Type B pancreatic cell (in vitro differentiated cells): ENCODE measurements around the gene PRTFDC1. TPM values are rescaled to one million over a fixed set of nuclear protein-coding genes. Genes with fewer than 3 reads are reported as not detected.

Experiments used
- DNase-seq: peaks from one replicate; pipeline ENCODE4 v3.0.0; 2021; ENCODE audit warnings: mixed read lengths; ENCODE audit not compliant: unreplicated experiment; ENCODE audit errors: extremely low spot score
- H3K27ac Mint-ChIP-seq: 2 replicates; pipeline ENCODE4 v1.8.0; 2021; ENCODE audit warnings: mild to moderate bottlenecking, mixed read lengths
- H3K27me3 Mint-ChIP-seq: 2 replicates; pipeline ENCODE4 v1.8.0; 2021; ENCODE audit warnings: mixed read lengths
- H3K36me3 Mint-ChIP-seq: 2 replicates; pipeline ENCODE4 v1.8.0; 2021; ENCODE audit warnings: mixed read lengths
- H3K4me1 Mint-ChIP-seq: one replicate; pipeline ENCODE4 v1.8.0; 2021; ENCODE audit warnings: mixed read lengths; ENCODE audit not compliant: unreplicated experiment
- H3K4me3 Mint-ChIP-seq: 2 replicates; pipeline ENCODE4 v1.8.0; 2021; ENCODE audit warnings: mild to moderate bottlenecking, mixed read lengths
- H3K9me3 Mint-ChIP-seq: 2 replicates; pipeline ENCODE4 v1.8.0; 2021; ENCODE audit warnings: mixed read lengths
- CTCF ChIP-seq: fragments of 200-600 bp; sonication (generic); conservative IDR thresholded peaks from 2 replicates; pipeline ENCODE4 v1.5.0; 2021; ENCODE audit warnings: antibody characterized with exemption, mild to moderate bottlenecking
- total RNA-seq: library from RNA; stranded (reverse); gene quantifications from 2 replicates; pipeline ENCODE4 v1.2.1, GENCODE V29; 2021; ENCODE audit warnings: low replicate concordance

PRTFDC1 gene
- total RNA-seq, 1 donor from 2014 or later, result 22.9 TPM

GRCh38 chr10:24900888-24901685, 51.3 kb downstream of the PRTFDC1 start:
- H3K27ac Mint-ChIP-seq, result no peak overlapping the region
- H3K36me3 Mint-ChIP-seq, result peaks cover 14% of the 10 kb centered on the region
- peaks cover 3% of the 10 kb centered on the region for H3K27me3 Mint-ChIP-seq
- TF ChIP-seq CTCF, result no peak
- peaks cover 5% of the 10 kb centered on the region for H3K9me3 Mint-ChIP-seq
- H3K4me3 Mint-ChIP-seq, result no peak overlapping the region
- no peak for DNase-seq
- H3K4me1 Mint-ChIP-seq, result peaks cover 11% of the 10 kb centered on the region

GRCh38 chr10:24899571-24899970, 52.8 kb downstream of the PRTFDC1 start:
- H3K4me3 Mint-ChIP-seq, result no peak overlapping the region
- H3K9me3 Mint-ChIP-seq, result peaks cover 5% of the 10 kb centered on the region
- TF ChIP-seq CTCF, result no peak

GRCh38 chr10:24898501-24898900, 53.9 kb downstream of the PRTFDC1 start:
- DNase-seq, result no peak
- Mint-ChIP-seq H3K27ac (no peak overlapping the region), H3K4me3 (no peak overlapping the region), H3K36me3 (peaks cover 3% of the 10 kb centered on the region), H3K27me3 (peaks cover 3% of the 10 kb centered on the region), H3K9me3 (peaks cover 5% of the 10 kb centered on the region), H3K4me1 (peaks cover 11% of the 10 kb centered on the region)
- TF ChIP-seq CTCF, result no peak

More at GRCh38 chr10:24899571-24899970, 52.8 kb downstream of the PRTFDC1 start:
- DNase-seq, result no peak
- Mint-ChIP-seq H3K27me3 (peaks cover 3% of the 10 kb centered on the region), H3K27ac (no peak overlapping the region), H3K36me3 (peaks cover 5% of the 10 kb centered on the region), H3K4me1 (peaks cover 11% of the 10 kb centered on the region)

GRCh38 chr10:24897326-24897926, 55.0 kb downstream of the PRTFDC1 start:
- Mint-ChIP-seq H3K4me3 (no peak overlapping the region), H3K27me3 (peaks cover 3% of the 10 kb centered on the region), H3K9me3 (peaks cover 5% of the 10 kb centered on the region), H3K27ac (no peak overlapping the region), H3K4me1 (peaks cover 11% of the 10 kb centered on the region), H3K36me3 (peaks cover 3% of the 10 kb centered on the region)
- DNase-seq, result no peak
- TF ChIP-seq CTCF, result no peak

- no peaks in the 10 kb centered on the region for H3K27me3 Mint-ChIP-seq
- no peak for TF ChIP-seq CTCF
Measured at GRCh38 chr10:24894728-24895127, 57.7 kb downstream of the PRTFDC1 start.

More at GRCh38 chr10:24894728-24895127, 57.7 kb downstream of the PRTFDC1 start:
- peaks cover 5% of the 10 kb centered on the region for H3K9me3 Mint-ChIP-seq
- peaks cover 6% of the 10 kb centered on the region for H3K4me1 Mint-ChIP-seq
- peaks cover 3% of the 10 kb centered on the region for H3K36me3 Mint-ChIP-seq
- no peak for DNase-seq
- no peak overlapping the region for H3K4me3 Mint-ChIP-seq
- H3K27ac Mint-ChIP-seq, result no peak overlapping the region
